Lower lobe of right lung (tissue), 2 donors: ENCODE results near the gene HHLA2. TPM values are rescaled to one million over a fixed set of nuclear protein-coding genes. Genes with fewer than 3 reads are reported as not detected.
A peak's percentile ranks its signal among the peaks of the same experiment; 100 is the strongest.
"Not testable (repeated sequence)": the region's sequence is repeated elsewhere in the genome, so short reads cannot be mapped to it uniquely, and the experiment has no call there.

ENCODE experiments used
- ATAC-seq, 2 donors: fragments of 200-7000 bp; cut with Tn5 transposase; one replicate each; pipeline ENCODE4 v1.9.1; 2020 to 2022; ENCODE audit warnings: mild to moderate bottlenecking in 2 of 2, moderate library complexity in 2 of 2
- DNase-seq: peaks from one replicate; pipeline ENCODE4 v3.0.0-alpha.2; 2020
- H3K27ac ChIP-seq: fragments of 200-600 bp; one replicate; pipeline ENCODE4 v1.8.0; 2022
- H3K27me3 ChIP-seq: fragments of 200-600 bp; one replicate; pipeline ENCODE4 v1.8.0; 2022; ENCODE audit warnings: low read depth
- H3K36me3 ChIP-seq: fragments of 200-600 bp; one replicate; pipeline ENCODE4 v1.8.0; 2022; ENCODE audit warnings: mild to moderate bottlenecking
- H3K4me1 ChIP-seq: fragments of 200-600 bp; one replicate; pipeline ENCODE4 v1.8.0; 2022
- H3K4me3 ChIP-seq: fragments of 200-600 bp; one replicate; pipeline ENCODE4 v1.8.0; 2022; ENCODE audit warnings: mild to moderate bottlenecking
- H3K9me3 ChIP-seq: fragments of 200-600 bp; one replicate; pipeline ENCODE4 v1.8.0; 2022
- intact Hi-C: fragments of 100-400 bp; cut with DNase I; formaldehyde crosslinking; loops from one replicate; pipeline ENCODE4 v1.11.0; 2022
- long read RNA-seq: library from polyadenylated mRNA; unstranded; transcript quantifications from one replicate; pipeline ENCODE4 v2.0.0, GENCODE V29; 2021
- total RNA-seq: library from RNA; stranded (reverse); fragmentation: NEBNext Ultra II Directional; extraction: Animal tissue kit (Norgen Biotek cat#: 25700); gene quantifications from one replicate; pipeline ENCODE4 v1.2.1, GENCODE V29; 2021
- TF ChIP-seq, protein P1 (sequence below): fragments of 200-600 bp; IDR thresholded peaks from one replicate; pipeline ENCODE4 v1.8.0; 2022; ENCODE audit warnings: antibody characterized with exemption, mild to moderate bottlenecking
- donor health status: DM: no; HTN: yes; CAD: no; lungs with severe emphysema.

Gene HHLA2, protein sequence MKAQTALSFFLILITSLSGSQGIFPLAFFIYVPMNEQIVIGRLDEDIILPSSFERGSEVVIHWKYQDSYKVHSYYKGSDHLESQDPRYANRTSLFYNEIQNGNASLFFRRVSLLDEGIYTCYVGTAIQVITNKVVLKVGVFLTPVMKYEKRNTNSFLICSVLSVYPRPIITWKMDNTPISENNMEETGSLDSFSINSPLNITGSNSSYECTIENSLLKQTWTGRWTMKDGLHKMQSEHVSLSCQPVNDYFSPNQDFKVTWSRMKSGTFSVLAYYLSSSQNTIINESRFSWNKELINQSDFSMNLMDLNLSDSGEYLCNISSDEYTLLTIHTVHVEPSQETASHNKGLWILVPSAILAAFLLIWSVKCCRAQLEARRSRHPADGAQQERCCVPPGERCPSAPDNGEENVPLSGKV
- 4.9 TPM for total RNA-seq
- long read RNA-seq = 0 reads

DNA sequence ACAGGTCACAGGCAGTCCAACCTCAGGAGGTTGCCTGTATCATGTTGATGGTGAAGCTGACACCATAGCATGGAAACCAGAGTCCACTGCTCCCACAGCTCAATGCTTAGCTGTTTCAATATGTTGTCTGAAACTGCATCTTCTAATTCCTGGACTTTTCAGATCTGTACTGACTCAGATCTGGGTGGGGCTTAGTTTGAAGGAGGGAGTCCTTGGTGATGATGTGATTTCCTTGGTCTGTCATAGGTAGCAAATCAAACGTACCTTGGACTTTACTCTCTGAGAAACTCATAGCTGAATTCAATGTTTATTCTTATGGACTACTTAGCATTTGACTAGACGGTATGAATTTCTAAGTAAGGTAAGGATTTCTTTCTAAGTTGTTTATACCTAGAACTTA lies at the start of gene HHLA2:
Gene HHLA2, plus strand, starts transcription at position 310 of the 400 bp plus-strand sequence. CDS start 55,266 bp downstream, outside the sequence.
- H3K27ac ChIP-seq = peak within 1 kb of the TSS; percentile 70

DNA sequence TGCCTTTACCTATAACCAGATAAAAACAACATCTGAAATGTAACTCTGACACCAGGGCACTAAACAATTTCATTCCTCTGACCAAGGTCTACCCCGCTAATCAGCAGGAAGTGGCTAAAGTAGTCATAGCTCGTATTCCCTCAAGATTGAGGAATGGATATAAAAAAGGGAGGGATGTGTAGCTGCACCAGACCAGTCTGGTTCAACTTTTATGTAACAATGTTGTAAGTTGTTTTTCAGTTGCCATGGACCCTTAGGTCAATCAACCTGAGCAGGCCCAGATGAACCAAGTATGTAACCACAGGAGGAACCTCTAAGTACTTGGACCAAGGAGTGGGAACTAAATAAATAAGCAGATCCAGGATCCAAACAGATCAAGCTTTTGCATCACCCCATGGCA lies 45.7 kb upstream of the HHLA2 start:
- no peak for ATAC-seq
- H3K9me3 ChIP-seq = no peaks in the 10 kb centered on the region
- DNase-seq = no peak

More for the DNA sequence above, at the start of gene HHLA2:
- ATAC-seq (no peak), DNase-seq (no peak)
- TF ChIP-seq, protein P1, sequence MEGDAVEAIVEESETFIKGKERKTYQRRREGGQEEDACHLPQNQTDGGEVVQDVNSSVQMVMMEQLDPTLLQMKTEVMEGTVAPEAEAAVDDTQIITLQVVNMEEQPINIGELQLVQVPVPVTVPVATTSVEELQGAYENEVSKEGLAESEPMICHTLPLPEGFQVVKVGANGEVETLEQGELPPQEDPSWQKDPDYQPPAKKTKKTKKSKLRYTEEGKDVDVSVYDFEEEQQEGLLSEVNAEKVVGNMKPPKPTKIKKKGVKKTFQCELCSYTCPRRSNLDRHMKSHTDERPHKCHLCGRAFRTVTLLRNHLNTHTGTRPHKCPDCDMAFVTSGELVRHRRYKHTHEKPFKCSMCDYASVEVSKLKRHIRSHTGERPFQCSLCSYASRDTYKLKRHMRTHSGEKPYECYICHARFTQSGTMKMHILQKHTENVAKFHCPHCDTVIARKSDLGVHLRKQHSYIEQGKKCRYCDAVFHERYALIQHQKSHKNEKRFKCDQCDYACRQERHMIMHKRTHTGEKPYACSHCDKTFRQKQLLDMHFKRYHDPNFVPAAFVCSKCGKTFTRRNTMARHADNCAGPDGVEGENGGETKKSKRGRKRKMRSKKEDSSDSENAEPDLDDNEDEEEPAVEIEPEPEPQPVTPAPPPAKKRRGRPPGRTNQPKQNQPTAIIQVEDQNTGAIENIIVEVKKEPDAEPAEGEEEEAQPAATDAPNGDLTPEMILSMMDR = no peak
- Histone ChIP-seq H3K27me3 (no peaks in the 10 kb centered on the region), H3K36me3 (no peaks in the 10 kb centered on the region), H3K4me3 (no peak within 1 kb of the TSS), H3K9me3 (no peaks in the 10 kb centered on the region), H3K4me1 (peaks cover 11% of the 10 kb centered on the region)
- intact Hi-C loops = no loop called here

DNA sequence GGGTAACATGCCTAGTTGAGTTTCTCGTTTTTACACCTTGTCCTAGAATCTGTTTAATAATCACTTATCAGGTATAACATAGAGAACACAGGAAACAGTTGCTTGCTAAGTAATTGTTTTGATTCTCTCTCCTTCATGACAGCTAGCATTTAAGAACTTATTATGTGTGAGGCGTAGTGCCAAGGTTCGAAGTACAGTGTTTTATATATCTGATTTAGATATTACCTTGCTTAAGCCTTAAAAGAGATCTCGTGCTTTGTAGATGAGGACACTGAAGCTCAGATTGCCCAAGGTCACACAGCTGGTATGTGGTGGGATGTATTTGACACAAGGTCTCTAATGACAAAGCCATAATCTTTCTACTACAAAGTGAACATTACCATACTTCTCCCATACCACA lies 45.1 kb upstream of the HHLA2 start:
- Histone ChIP-seq H3K27ac (no peak overlapping the region), H3K9me3 (no peaks in the 10 kb centered on the region), H3K27me3 (no peaks in the 10 kb centered on the region), H3K4me1 (no peaks in the 10 kb centered on the region), H3K36me3 (no peaks in the 10 kb centered on the region), H3K4me3 (no peak overlapping the region)
- TF ChIP-seq, protein P1 = no peak
- ATAC-seq = no peak
- DNase-seq = no peak
- intact Hi-C loops = no loop called here

More for the DNA sequence above, 45.7 kb upstream of the HHLA2 start:
- Histone ChIP-seq H3K27me3 (no peaks in the 10 kb centered on the region), H3K36me3 (no peaks in the 10 kb centered on the region), H3K27ac (no peak overlapping the region), H3K4me3 (no peak overlapping the region), H3K4me1 (no peaks in the 10 kb centered on the region)
- intact Hi-C loops = no loop called here
- TF ChIP-seq, protein P1 = no peak

DNA sequence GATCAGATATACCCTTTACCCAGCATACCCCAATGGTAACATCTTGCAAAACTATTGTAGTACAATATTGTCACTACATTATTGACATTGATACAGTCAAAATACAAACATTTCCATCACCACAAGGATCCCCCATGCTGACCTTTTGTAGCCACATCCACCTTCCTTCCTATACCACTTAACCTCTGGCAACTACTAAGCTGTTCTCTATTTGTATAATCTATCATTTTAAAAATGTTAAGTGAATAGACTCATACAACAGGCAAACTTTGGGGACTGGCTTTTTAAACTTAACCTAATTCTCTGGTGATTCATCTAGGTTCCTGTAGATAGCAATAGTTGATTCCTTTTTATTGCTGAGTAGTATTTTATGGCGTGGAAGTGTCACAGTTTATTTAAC lies 44.5 kb upstream of the HHLA2 start:
- H3K4me1 ChIP-seq = no peaks in the 10 kb centered on the region
- H3K36me3 ChIP-seq = no peaks in the 10 kb centered on the region
- intact Hi-C loops = no loop called here
- H3K27me3 ChIP-seq = no peaks in the 10 kb centered on the region
- DNase-seq (no peak), ATAC-seq (no peak)
- no peaks in the 10 kb centered on the region for H3K9me3 ChIP-seq
- H3K4me3 ChIP-seq = no peak overlapping the region
- TF ChIP-seq, protein P1 = no peak
- H3K27ac ChIP-seq = no peak overlapping the region

DNA sequence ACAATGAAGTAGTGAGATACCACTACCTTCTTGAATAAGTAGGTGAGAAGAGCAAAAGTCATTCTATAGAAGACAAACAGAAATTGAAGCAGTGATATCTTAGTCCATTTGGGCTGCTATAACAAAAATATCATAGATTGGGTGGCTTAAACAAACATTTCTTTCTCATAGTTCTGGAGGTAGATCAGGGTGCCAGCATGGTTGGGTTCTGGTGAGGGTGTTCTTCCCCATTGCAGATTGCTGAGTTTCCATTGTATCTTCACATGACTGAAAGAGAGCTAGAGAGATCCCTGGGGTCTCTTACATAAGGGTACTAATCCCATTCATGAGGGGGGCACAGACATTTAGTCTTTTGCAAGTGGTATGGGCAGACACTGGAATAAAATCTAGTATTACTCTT lies 41.2 kb upstream of the HHLA2 start:
- DNase-seq = no peak
- Histone ChIP-seq H3K27me3 (no peaks in the 10 kb centered on the region), H3K4me3 (no peak overlapping the region), H3K36me3 (no peaks in the 10 kb centered on the region), H3K9me3 (no peaks in the 10 kb centered on the region), H3K4me1 (no peaks in the 10 kb centered on the region), H3K27ac (no peak overlapping the region)
- intact Hi-C loops = no loop called here
- no peak for ATAC-seq
- TF ChIP-seq, protein P1 = no peak

DNA sequence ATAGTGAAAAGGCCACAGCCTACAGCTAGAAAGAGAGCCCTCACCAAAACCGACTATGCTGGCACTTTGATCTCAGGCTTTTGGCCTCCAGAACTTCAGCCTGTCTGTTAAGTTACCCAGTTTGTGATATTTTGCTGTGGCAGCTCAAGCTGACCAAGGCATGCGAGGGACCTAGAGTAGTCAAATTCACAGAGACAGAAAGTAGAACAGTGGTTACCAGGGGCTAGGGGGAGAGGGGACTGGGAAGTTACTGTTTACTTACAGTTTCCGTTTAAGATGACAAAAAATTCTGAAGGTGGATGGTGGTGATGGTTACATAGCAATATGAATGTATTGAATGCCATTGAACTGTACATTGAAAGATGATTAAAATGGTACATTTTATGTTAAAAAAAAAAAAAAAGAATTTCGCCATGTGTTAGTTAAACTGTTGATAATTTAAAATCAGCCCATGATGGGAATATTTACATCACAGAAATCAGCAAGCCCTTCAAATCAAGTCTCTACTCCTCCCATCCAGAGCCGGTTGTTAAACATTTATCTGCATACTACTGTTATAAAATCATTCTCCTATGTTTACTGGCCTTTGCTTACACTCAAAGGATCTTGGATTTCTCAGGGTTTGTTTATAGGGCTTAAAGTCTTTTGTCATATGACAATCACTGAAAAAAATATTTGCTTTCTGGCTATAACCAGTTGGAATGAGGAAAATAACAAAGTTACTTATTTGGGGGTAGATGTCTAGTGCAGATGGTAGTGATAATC lies 31.6 kb upstream of the HHLA2 start:
- H3K9me3 ChIP-seq, ATAC-seq: not testable (repeated sequence)

DNA sequence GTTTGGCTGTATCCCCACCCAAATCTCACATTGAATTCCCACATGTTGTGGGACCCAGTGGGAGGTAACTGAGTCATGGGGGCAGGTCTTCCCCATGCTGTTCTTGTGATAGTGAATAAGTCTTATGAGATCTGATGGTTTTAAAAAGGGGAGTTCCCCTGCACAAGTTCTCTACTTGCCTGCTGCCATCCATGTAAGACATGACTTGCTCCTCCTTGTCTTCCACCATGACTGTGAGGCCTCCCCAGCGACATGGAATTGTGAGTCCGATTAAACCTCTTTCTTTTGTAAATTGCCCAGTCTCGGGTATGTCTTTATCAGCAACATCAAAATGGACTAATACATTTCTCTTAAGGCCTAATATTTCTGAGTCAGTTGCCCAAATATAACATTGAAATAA lies 28.1 kb upstream of the HHLA2 start:
- H3K27ac ChIP-seq, H3K27me3 ChIP-seq, ATAC-seq, intact Hi-C loops, DNase-seq, H3K4me1 ChIP-seq, H3K9me3 ChIP-seq, H3K36me3 ChIP-seq, H3K4me3 ChIP-seq: not testable (repeated sequence)

More for the DNA sequence above, 31.6 kb upstream of the HHLA2 start:
- DNase-seq, H3K27ac ChIP-seq, H3K36me3 ChIP-seq, H3K4me1 ChIP-seq, H3K4me3 ChIP-seq, H3K27me3 ChIP-seq, intact Hi-C loops: not testable (repeated sequence)
